Measurements from ENCODE around the gene SATB2. TPM values are rescaled to one million over a fixed set of nuclear protein-coding genes. Genes with fewer than 3 reads are reported as not detected.

The SATB2 gene
- polyA plus RNA-seq, 1 donor from 2014 or later: 0.21 TPM

- H3K36me3 ChIP-seq (ENCODE audit: insufficient read depth, low read length): no peaks in the 10 kb centered on the region
- H3K79me2 ChIP-seq (replicated peaks; ENCODE audit: insufficient read depth, low read length): no peaks in the 10 kb centered on the region
- H3K4me3 ChIP-seq (ENCODE audit: low read length): no peak overlapping the region
- no peaks in the 10 kb centered on the region for H3F3A ChIP-seq (ENCODE audit: insufficient read depth, low read length, poor library complexity, severe bottlenecking)
- TF ChIP-seq POLR2AphosphoS5 (IDR thresholded peaks at IDR 0.05) (no peak), TAF1 (IDR thresholded peaks at IDR 0.05; ENCODE audit: low read depth) (no peak), EZH2 (IDR thresholded peaks at IDR 0.05; ENCODE audit: borderline replicate concordance, insufficient read depth, low read length, poor library complexity, severe bottlenecking) (no peak), CTCF (IDR thresholded peaks at IDR 0.05; ENCODE audit: poor library complexity, severe bottlenecking) (no peak), REST (IDR thresholded peaks at IDR 0.05; ENCODE audit: borderline replicate concordance) (no peak), MXI1 (conservative IDR thresholded peaks at IDR 0.05; ENCODE audit: poor library complexity, severe bottlenecking) (no peak), SMC3 (conservative IDR thresholded peaks at IDR 0.05; ENCODE audit: poor library complexity) (no peak), EP300 (conservative IDR thresholded peaks at IDR 0.05; ENCODE audit: poor library complexity, severe bottlenecking) (no peak), RAD21 (conservative IDR thresholded peaks at IDR 0.05) (no peak)
- H3K4me2 ChIP-seq (ENCODE audit: low read length): no peak overlapping the region
- H3K9me3 ChIP-seq (ENCODE audit: low read length): no peaks in the 10 kb centered on the region
- H4K20me1 ChIP-seq (ENCODE audit: insufficient read depth): no peaks in the 10 kb centered on the region
- H2AFZ ChIP-seq (ENCODE audit: low read depth, low read length): no peak overlapping the region
- no peak overlapping the region for H3K27ac ChIP-seq (ENCODE audit: low read length)
- H3K27me3 ChIP-seq (ENCODE audit: insufficient read depth, low read depth, low read length): no peaks in the 10 kb centered on the region
- H3K9me2 ChIP-seq (ENCODE audit: insufficient read depth, low read length): no peaks in the 10 kb centered on the region
- H3K9ac ChIP-seq (ENCODE audit: low read length): no peak overlapping the region
Observed at GRCh38 chr2:199307461-199307860, 150.3 kb downstream of the SATB2 start.

- H2AFZ ChIP-seq (ENCODE audit: low read depth, low read length): no peak overlapping the region
- H3K79me2 ChIP-seq (replicated peaks; ENCODE audit: insufficient read depth, low read length): no peaks in the 10 kb centered on the region
- no peaks in the 10 kb centered on the region for H3F3A ChIP-seq (ENCODE audit: insufficient read depth, low read length, poor library complexity, severe bottlenecking)
- no peak overlapping the region for H3K4me3 ChIP-seq (ENCODE audit: low read length)
- H3K27ac ChIP-seq (ENCODE audit: low read length): no peak overlapping the region
- TF ChIP-seq EP300 (conservative IDR thresholded peaks at IDR 0.05; ENCODE audit: poor library complexity, severe bottlenecking) (peak; percentile 48), POLR2AphosphoS5 (IDR thresholded peaks at IDR 0.05) (peak; percentile 62), MXI1 (conservative IDR thresholded peaks at IDR 0.05; ENCODE audit: poor library complexity, severe bottlenecking) (no peak)
- H3K27me3 ChIP-seq (ENCODE audit: insufficient read depth, low read depth, low read length): no peaks in the 10 kb centered on the region
- H3K36me3 ChIP-seq (ENCODE audit: insufficient read depth, low read length): no peaks in the 10 kb centered on the region
- no peaks in the 10 kb centered on the region for H4K20me1 ChIP-seq (ENCODE audit: insufficient read depth)
- no peak overlapping the region for H3K4me2 ChIP-seq (ENCODE audit: low read length)
- no peaks in the 10 kb centered on the region for H3K9me3 ChIP-seq (ENCODE audit: low read length)
- H3K9me2 ChIP-seq (ENCODE audit: insufficient read depth, low read length): no peaks in the 10 kb centered on the region
- no peak overlapping the region for H3K9ac ChIP-seq (ENCODE audit: low read length)
Observed at GRCh38 chr2:199306116-199306515, 151.6 kb downstream of the SATB2 start.
